Pons (tissue), 1 donor: ENCODE measurements around the gene KRT14.
"Not testable (repeated sequence)": the region's sequence is repeated elsewhere in the genome, so short reads cannot be mapped to it uniquely, and the experiment has no call there.

Experiments used
- DNase-seq: peaks from one replicate; pipeline ENCODE4 v3.0.0-alpha.2; 2016; ENCODE audit warnings: low spot score

The KRT14 gene

GRCh38 chr17:41586863-41587495 is at the start of gene KRT14:
Gene KRT14 (minus strand): TSS chr17:41586895. CDS start chr17:41586834, 61 bp downstream.
- DNase-seq: no peak

- no peak for DNase-seq
Measured at GRCh38 chr17:41635121-41636097, 48.7 kb upstream of the KRT14 start.

GRCh38 chr17:41634639-41635038 is 47.9 kb upstream of the KRT14 start:
- DNase-seq: no peak

GRCh38 chr17:41633556-41634199 is 47.0 kb upstream of the KRT14 start:
- DNase-seq: no peak

- DNase-seq: no peak
Measured at GRCh38 chr17:41632482-41633105, 45.9 kb upstream of the KRT14 start.

GRCh38 chr17:41631898-41632285 is 45.2 kb upstream of the KRT14 start:
- no peak for DNase-seq

GRCh38 chr17:41631025-41631897 is 44.6 kb upstream of the KRT14 start:
- DNase-seq: no peak

GRCh38 chr17:41629826-41630670 is 43.4 kb upstream of the KRT14 start:
- no peak for DNase-seq

- no peak for DNase-seq
Measured at GRCh38 chr17:41629316-41629715, 42.6 kb upstream of the KRT14 start.

- not testable (repeated sequence) for DNase-seq
Measured at GRCh38 chr17:41628621-41629255, 42.0 kb upstream of the KRT14 start.

GRCh38 chr17:41628073-41628370 is 41.3 kb upstream of the KRT14 start:
- DNase-seq: not testable (repeated sequence)

GRCh38 chr17:41627316-41628072 is 40.8 kb upstream of the KRT14 start:
- no peak for DNase-seq

- DNase-seq: not testable (repeated sequence)
Measured at GRCh38 chr17:41626914-41627295, 40.2 kb upstream of the KRT14 start.

GRCh38 chr17:41626028-41626913 is 39.6 kb upstream of the KRT14 start:
- not testable (repeated sequence) for DNase-seq

GRCh38 chr17:41625602-41626001 is 38.9 kb upstream of the KRT14 start:
- no peak for DNase-seq

- no peak for DNase-seq
Measured at GRCh38 chr17:41624208-41625101, 37.8 kb upstream of the KRT14 start, which contains the start of gene KRT17. Gene KRT17 (minus strand): TSS chr17:41624575. CDS start chr17:41624509, 66 bp downstream.
